HepG2 (cell line): ENCODE results near the gene U2AF2. TPM values are rescaled to one million over a fixed set of nuclear protein-coding genes. Genes with fewer than 3 reads are reported as not detected.

Experiments
- ESRRA ChIP-seq: sonication (generic); formaldehyde crosslinking; IDR thresholded peaks from 2 replicates; pipeline ENCODE4 v1.5.1; 2020; ENCODE audit warnings: mild to moderate bottlenecking, low read depth, missing genetic modification reagents
- HHEX ChIP-seq: IDR thresholded peaks from 2 replicates; pipeline ENCODE4 v1.6.1; 2016; ENCODE audit warnings: control low read depth
- KDM4B ChIP-seq: sonication (generic); formaldehyde crosslinking; IDR thresholded peaks from 2 replicates; pipeline ENCODE4 v1.4.0; 2020; ENCODE audit warnings: missing genetic modification reagents
- KLF12 ChIP-seq: sonication (generic); formaldehyde crosslinking; IDR thresholded peaks from 2 replicates; pipeline ENCODE4 v1.4.0; 2020; ENCODE audit warnings: missing genetic modification reagents, borderline replicate concordance
- PAWR ChIP-seq: sonication (generic); formaldehyde crosslinking; IDR thresholded peaks from 2 replicates; pipeline ENCODE4 v1.4.0; 2020; ENCODE audit warnings: missing genetic modification reagents, mild to moderate bottlenecking, borderline replicate concordance
- RAD51 ChIP-seq: fragments of 450-650 bp; IDR thresholded peaks from 2 replicates; pipeline ENCODE4 v1.6.1; 2016; ENCODE audit warnings: borderline replicate concordance
- SAFB2 ChIP-seq: sonication (generic); formaldehyde crosslinking; IDR thresholded peaks from 2 replicates; pipeline ENCODE4 v1.5.1; 2020; ENCODE audit warnings: missing genetic modification reagents, low read depth, mild to moderate bottlenecking, borderline replicate concordance
- SALL2 ChIP-seq: sonication (generic); formaldehyde crosslinking; IDR thresholded peaks from 2 replicates; pipeline ENCODE4 v1.8.1; 2023; ENCODE audit warnings: mild to moderate bottlenecking, missing genetic modification reagents, inconsistent platforms
- SMAD9 ChIP-seq: sonication (generic); formaldehyde crosslinking; IDR thresholded peaks from 2 replicates; pipeline ENCODE4 v1.5.1; 2020; ENCODE audit warnings: mild to moderate bottlenecking, missing genetic modification reagents
- THYN1 ChIP-seq: sonication (generic); formaldehyde crosslinking; IDR thresholded peaks from 2 replicates; pipeline ENCODE4 v1.8.1; 2023; ENCODE audit warnings: low read depth, mild to moderate bottlenecking, moderate library complexity, missing genetic modification reagents, borderline replicate concordance
- TIGD3 ChIP-seq: sonication (generic); formaldehyde crosslinking; IDR thresholded peaks from 2 replicates; pipeline ENCODE4 v1.5.1; 2020; ENCODE audit warnings: mild to moderate bottlenecking, missing genetic modification reagents, borderline replicate concordance
- ZBTB14 ChIP-seq: sonication (generic); formaldehyde crosslinking; IDR thresholded peaks from 2 replicates; pipeline ENCODE4 v1.4.0; 2020; ENCODE audit warnings: missing genetic modification reagents
- ZBTB38 ChIP-seq: sonication (generic); formaldehyde crosslinking; IDR thresholded peaks from 2 replicates; pipeline ENCODE4 v1.5.1; 2020; ENCODE audit warnings: mild to moderate bottlenecking, missing genetic modification reagents
- ZEB1 ChIP-seq: IDR thresholded peaks from 2 replicates; pipeline ENCODE4 v1.6.1; 2012; ENCODE audit warnings: mild to moderate bottlenecking, low read depth, inconsistent platforms; ENCODE audit not compliant: insufficient replicate concordance
- ZNF503 ChIP-seq: sonication (generic); formaldehyde crosslinking; IDR thresholded peaks from 2 replicates; pipeline ENCODE4 v1.4.0; 2020; ENCODE audit warnings: missing genetic modification reagents
- ZNF644 ChIP-seq: IDR thresholded peaks from 2 replicates; pipeline ENCODE4 v1.6.1; 2016; ENCODE audit warnings: low read depth
- ZNF761 ChIP-seq: sonication (generic); formaldehyde crosslinking; conservative IDR thresholded peaks from 2 replicates; pipeline ENCODE4 v1.4.0; 2020; ENCODE audit warnings: mild to moderate bottlenecking, missing genetic modification reagents
- ZNF788 ChIP-seq: sonication (generic); formaldehyde crosslinking; IDR thresholded peaks from 2 replicates; pipeline ENCODE4 v1.5.0; 2020; ENCODE audit warnings: mild to moderate bottlenecking, missing genetic modification reagents, borderline replicate concordance
- ZXDC ChIP-seq: sonication (generic); formaldehyde crosslinking; IDR thresholded peaks from 2 replicates; pipeline ENCODE4 v1.5.0; 2020; ENCODE audit warnings: mild to moderate bottlenecking, missing genetic modification reagents
- polyA plus RNA-seq, 8 experiments: library from polyadenylated mRNA; depleted of rRNA in 3 of 8; stranded (reverse) in 7 of 8; unstranded in 1 of 8; fragments of >200 nt; fragmentation: Illumina TruSeq in 4 of 8; extraction: Trizol in 4 of 8; gene quantifications; 2 replicates each; pipeline versions ENCODE4 v1.2.1 to v1.2.3, GENCODE V29; 2011 to 2016; ENCODE audit warnings: low read depth in 4 of 8, missing spikeins in 1 of 8, mixed read lengths in 1 of 8; ENCODE audit not compliant: insufficient read depth in 1 of 8
- total RNA-seq, 5 experiments: library from RNA; depleted of rRNA; stranded (reverse); fragments of >200 nt; fragmentation: Illumina TruSeq; extraction: Trizol; gene quantifications; 2 replicates each; pipeline ENCODE4 v1.2.3, GENCODE V29; 2016; ENCODE audit warnings: low read depth in 1 of 5
- TF ChIP-seq, protein P1 (sequence below): sonication (generic); formaldehyde crosslinking; IDR thresholded peaks from 2 replicates; pipeline ENCODE4 v1.5.0; 2020; ENCODE audit warnings: mild to moderate bottlenecking, missing genetic modification reagents, borderline replicate concordance

U2AF2 gene
- total and polyA plus RNA-seq, 2 of the 13 experiments (the other 11 are each of a cell fraction or from before 2014, with no cell fraction given): 84.3 to 124 TPM

DNA sequence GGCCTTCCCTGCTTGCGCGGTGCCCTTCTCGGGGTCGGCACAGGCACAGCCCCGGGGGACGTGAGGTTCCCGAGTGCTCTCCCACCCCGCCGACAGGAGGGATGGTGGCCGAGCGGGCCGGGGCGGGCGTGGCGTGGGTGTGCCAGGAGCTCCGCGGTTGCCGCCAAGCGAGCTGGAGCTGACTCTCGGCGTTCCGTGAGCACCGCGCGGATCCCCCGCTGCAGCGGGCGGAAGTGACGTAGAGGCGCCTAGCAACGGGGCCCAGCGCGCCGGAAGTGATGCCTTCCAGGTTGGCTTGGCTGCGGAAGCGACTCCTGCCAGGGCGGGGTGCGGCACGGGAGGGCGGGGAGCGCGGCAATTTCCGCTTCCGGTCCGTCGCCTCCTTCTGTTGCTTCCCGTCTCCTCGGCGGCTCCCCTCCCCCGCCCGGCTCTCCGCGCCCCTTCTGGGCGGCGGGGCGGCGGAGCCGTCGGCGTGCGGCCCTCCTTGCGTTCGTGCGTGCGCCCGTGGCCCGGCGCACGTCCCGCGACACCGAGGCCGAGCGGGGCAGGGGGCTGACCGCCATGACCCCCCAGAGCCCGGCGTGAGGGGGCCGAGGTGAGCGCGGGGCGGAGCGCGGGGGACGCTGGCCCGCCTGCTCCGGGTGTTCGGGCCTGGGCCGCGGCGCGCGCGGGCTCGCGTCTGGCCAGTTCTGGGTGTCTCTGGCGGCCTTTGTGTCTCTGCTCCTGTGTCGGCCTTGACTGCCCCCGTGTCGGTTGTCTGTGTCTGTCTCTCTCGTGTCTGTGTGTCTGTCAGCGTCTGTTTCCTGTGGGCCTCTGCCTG lies 20.2 kb downstream of the U2AF2 start, which contains the start of gene EPN1 (continued):
- TF ChIP-seq RAD51 (no peak), ZBTB14 (CRISPR knock-in tag) (peak; percentile 27; the same call in 1 of the 2 replicates), KLF12 (CRISPR knock-in tag) (peak; percentile 57; the same call in 1 of the 2 replicates), ZEB1 (no peak), KDM4B (CRISPR knock-in tag) (peak; percentile 33; the same call in 1 of the 2 replicates), TIGD3 (CRISPR knock-in tag) (no peak), SAFB2 (CRISPR knock-in tag) (peak; percentile 89), SMAD9 (no peak), ZBTB38 (CRISPR knock-in tag) (peak; percentile 78; the same call in 1 of the 2 replicates), ZNF788 (CRISPR knock-in tag) (no peak; the same call in 1 of the 2 replicates), ZNF761 (CRISPR knock-in tag) (peak; percentile 72; the same call in 1 of the 2 replicates), SALL2 (CRISPR knock-in tag) (peak; percentile 80), PAWR (CRISPR knock-in tag) (no peak), ZXDC (CRISPR knock-in tag) (no peak), ESRRA (CRISPR knock-in tag) (0 out of 2 replicates have a peak, but pooled peaks have one; percentile 43), ZNF503 (CRISPR knock-in tag) (no peak), HHEX (CRISPR knock-in tag) (no peak), ZNF644 (CRISPR knock-in tag) (no peak), THYN1 (no peak)
- TF ChIP-seq, protein P1, sequence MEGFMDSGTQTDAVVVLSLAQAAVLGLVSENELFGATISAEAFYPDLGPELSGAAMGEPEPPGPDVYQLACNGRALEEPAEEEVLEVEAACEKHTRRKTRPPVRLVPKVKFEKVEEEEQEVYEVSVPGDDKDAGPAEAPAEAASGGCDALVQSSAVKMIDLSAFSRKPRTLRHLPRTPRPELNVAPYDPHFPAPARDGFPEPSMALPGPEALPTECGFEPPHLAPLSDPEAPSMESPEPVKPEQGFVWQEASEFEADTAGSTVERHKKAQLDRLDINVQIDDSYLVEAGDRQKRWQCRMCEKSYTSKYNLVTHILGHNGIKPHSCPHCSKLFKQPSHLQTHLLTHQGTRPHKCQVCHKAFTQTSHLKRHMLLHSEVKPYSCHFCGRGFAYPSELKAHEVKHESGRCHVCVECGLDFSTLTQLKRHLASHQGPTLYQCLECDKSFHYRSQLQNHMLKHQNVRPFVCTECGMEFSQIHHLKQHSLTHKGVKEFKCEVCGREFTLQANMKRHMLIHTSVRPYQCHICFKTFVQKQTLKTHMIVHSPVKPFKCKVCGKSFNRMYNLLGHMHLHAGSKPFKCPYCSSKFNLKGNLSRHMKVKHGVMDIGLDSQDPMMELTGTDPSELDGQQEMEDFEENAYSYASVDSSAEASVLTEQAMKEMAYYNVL (CRISPR knock-in tag): no peak
